ENCODE data around the gene PFKFB4.

PFKFB4 gene

DNA sequence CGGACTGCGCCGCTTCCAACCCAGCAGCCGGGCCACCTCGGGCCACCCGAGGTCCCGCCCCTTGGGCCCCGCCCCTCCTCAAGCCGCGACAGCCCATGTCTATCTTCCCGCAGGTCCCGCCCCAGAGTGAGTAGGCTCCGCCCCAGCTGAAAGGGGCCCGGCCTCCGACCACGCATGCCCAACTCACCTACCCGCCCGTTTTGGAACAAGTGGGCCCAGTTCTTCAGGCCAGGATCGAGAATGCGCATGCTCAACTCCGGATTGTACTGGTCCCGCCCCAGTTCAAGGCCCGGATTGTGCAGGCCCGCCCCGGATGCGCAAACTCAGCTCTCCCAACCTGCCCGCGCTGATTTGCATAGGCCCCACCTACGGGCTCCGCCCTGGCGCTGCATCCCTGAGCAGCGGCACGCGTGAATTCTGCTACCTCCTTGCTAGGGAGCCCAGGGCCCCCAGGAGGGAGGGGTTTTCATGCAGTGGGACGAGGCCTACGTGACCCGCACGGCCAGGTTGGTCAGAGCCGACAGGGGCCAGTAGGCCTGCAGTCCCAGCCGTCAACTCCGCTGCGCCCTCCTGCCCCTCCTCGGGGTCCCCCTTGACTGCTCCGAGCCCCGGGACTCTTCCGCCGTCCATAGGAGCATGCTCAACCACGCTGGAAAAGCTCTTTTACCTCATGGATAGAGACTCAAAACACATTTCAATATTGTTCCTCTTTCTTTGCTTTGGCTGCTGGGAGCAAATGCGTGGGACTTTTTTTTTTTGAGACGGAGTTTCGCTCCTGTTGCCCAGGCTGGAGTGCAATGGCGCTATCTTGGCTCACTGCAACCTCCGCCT is at the start of gene PFKFB4:
Gene PFKFB4, minus strand, starts transcription at position 8 of the 831 bp plus-strand sequence. CDS start 26 bp downstream, outside the sequence.
- peak; percentile 100 for DNase-seq

DNA sequence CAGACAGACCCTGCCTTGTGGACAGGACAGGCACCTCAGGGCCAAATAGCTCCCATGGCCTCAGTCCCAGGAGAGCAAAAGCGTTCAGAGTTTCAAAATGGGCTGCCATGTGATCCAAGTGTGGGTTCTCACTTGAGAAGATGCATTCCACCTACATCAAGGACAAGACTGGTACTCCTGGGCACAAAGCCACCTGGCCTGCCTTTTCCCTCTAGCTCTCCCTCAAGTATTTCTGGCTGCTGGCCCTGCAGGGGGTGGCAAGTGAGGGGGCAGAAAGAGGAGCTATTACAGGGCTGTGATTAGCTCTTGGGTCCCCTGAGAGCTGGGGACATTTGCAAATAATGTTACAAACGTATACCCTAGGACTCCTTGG is 45.0 kb upstream of the PFKFB4 start:
- no peak for DNase-seq

DNA sequence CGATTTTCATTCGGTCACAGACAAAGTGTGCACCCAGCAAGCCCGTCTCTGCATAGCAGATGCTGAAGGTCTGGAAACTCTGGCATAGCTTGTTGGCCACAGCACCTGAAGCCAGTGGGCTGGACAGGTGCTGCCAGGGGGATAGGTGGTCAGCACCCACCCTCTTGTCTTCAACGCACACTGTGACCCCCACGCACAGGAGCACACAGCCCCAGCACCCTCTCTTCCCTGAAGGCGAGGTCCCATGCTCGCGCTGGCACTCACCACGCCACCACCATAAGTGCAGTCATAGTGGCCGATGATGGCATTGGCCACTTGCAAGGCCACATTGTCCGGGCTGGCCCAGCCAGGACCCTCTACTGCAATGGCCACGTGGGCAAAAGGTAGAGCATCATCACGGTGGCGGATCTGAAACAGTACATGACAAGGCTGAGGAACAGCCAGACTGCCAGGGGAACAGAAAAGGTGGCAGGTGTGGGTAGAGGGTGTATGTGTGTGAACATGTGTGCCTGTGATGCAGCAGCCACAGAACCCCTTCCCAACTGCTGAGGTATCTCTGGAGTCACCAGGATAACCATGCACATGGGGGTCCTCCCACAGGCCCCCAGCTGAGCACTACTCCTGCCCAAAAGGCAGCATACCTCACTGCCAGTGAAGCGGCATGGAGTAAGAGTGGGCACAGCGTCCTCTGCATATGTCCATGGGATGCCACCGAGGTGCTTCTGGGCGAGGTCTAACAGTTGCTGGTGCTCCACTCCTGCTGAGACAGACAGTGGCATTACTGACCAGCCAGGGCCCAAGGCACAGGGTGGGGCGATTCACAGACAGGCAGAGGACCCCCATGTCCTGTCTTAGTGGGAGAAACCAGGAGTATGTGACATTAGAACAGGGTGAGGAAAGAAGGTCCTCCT is 44.4 kb upstream of the PFKFB4 start:
- no peak for DNase-seq

DNA sequence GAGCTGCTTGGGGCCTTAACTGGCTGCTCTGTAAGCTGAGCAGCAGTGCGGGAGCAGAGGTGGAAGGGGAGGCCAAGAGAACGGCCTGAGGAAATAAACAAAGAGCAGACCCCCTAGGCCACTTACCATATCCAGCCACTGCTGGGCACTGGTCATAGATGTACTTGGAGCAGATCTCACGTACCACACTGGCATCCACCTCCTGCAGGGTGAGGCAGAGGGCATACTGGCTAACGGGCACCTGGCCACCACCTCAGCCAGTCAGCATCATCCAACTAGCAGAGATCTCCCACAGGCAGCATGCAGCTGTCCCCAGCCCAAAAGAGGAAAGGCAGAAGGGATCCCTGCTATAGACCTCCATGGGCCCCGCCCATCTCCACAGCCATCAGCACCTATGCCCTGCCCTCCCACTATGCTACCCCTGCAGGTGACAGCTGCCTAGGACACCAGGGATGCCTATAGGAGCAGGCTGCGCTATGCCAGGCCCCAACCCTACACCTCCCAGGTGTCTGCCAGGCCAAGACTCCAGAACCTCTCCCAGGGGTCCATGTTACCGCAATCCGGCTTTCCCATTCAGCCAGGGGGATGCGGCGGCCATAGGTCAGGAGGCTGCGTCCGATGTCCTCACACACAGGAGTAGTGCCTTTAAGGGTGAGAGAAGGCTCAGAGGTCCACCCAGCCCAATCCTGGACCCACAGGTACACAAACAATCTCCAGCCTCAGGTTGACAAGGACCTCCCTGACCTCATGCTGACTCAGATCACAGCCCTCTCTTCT is 43.1 kb upstream of the PFKFB4 start:
- no peak for DNase-seq

DNA sequence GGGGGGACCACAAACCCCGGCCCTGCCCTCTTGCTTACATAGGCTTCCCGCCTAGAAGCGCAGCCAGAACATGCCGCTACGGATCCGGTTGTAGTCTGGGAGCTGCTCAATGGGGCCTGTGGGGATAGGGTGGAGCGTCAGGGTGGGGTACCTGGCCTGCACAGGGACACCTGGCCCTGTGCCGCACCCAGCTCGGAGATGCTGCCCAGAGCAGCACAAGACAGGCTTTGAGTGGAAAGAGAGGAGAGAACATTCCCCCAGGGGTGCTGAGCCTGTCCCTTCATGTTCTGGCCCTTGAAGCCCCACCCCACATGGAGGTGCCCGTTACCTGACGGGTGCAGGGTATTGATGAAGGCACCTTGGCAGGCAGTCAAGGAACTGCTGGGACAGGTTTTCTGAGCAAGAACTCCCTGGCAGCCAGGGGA is 42.5 kb upstream of the PFKFB4 start:
- DNase-seq: no peak

DNA sequence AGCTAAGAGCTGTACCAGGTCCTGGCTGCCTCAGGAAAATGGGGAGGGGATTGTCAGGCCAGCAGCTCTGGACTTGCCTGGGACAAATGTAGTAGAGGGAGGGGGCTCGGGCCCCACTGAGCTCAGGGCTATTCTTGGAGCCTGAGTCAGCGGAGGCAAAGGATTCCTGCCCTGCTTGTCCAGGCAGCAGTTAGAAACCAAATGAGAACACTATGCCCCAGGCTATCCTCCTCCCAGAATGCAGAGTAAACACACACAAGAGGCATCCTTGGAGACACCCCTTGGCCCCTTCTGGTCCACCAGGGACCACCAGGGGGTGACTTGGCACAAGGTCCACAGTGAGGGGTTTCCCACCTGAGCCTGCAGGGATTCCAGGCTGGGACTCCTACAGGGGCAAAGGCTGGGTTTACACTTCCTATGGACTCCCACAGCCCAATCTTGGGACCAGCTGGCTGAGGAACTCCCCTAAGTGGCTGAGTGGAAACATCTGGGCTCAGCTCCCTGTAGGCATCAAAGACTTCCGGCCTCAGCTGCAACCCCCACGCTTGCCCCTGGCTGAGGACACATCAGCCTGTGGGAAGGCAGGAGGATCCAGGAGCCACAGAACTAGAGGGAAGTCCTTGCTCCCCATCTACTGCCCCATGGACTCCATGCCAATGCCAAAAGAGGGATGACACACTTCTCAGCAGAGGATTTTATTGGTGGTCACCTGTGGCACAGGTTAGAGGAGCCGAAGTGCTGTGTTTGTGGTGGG is 41.9 kb upstream of the PFKFB4 start:
- peak; percentile 61 for DNase-seq

DNA sequence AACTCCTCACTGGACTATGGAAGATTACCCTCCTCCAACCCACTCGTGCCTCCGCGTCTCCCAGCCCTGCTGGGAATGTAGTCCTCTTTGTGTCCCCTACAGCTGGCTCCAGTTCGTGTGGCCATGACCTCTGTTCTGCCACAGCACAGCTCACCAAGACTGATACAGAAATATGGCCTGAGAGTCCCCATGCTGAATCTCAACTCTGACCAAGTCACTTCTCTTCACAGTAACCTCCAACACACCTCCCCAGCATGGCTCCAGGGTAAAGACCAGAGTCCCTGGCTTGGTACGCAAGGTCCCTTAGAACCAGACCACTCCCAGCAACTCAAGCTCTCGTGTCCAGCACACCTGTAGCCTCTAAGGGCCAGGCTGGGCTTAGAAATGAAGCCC is 40.8 kb upstream of the PFKFB4 start:
- DNase-seq: no peak

DNA sequence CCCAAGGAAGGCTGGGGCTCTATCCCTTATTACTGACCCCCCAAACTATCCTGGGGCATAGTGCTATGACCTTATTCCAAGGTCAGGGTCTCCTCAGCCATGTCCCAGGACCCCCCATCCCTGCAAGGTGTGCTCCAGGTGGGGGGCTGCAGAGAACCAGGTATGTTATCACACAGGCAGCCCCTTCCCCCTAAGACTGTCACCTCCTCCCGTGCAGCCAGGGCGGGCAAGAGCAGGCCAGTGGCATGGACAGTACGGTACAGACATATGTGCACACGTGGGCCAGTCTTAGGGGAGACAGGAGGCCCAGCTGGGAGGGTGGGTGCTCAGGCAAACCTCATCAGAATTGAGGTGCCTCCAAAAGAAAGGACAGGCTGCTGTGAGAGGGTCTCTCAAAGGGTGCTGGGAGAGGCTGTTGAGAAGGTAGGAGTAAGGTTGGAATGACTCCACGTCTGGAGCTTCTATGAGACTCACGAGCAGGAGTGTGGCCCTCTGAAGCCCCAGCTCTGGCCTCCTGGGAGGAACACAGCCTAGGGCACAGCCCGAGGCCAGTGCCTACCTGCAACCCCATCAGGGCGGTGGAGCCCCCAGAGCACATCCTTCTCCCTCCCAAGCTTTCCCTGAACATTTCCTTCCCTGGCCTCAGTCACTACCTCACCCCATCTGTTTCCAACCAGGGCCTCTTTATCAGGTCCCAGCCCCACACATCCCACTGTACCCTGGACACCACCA is 40.2 kb upstream of the PFKFB4 start:
- DNase-seq: no peak

DNA sequence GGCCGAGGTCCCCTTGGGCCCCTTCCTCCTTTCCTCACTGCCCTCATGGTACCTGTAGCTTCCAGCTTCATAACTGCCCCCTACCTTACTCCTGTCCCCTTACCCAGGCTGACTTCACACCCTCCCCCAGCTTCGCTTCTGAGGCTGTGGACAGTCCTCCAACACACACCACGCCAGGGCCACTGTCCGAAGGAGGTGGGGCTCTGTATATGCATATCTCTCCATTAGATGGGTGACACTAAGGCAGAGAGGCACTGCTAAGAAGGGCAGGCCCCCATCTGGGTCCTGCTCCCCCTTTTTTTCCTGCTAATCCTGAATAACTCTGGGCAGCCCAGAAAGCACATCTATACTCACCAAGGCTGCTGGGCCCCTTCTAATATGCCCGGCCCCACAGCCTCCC is 39.6 kb upstream of the PFKFB4 start:
- DNase-seq: no peak

DNA sequence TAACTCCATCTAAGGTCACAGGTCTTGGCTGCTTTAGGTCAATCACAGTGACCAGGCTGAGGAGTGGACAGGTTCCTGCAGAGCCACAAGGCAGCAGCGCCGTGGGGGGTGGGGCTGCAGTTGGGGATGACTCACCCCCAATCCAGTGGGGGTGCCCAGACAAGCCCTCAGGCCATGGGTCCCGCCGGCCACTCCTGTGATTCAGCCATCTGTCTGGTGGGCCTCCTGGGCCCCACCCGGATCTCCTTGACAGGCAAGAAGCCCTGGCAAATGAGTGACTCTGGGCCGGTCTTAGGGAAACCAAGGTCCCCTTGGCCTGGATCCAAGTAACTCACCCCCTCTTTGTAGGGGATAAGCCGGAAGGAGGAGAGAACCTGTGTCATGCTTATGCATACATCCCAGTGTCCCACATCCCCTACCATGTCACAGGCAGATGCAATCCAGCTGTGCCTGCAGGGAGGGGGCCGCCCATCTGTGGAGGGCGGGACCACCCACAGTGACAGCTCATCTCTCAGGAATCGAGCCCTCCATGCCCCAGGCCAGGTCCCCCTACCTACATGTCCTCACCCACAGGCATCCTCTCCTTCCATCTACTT is 39.0 kb upstream of the PFKFB4 start:
- no peak for DNase-seq

DNA sequence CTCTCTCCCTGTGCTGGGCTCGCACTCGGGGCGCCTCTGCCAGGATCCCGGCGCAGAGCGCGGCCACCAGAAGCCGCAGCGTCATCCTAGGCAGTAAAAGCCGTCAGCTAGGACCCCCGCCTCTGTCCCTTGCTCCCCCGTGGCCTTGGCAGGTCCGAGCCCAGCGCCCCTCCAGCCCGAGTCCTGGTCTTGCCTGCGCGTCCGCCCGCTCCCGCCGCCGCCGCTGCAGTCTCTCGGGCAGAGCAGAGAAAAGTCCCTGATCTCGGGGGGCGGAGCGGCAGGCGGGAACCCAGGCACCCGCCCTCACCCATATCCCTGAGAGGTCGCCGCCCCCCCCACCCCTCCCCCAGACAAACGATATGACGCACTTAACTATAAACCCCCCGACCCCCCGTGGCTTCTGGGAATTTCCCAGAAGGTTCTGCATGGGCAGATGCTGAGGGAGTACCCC is 38.5 kb upstream of the PFKFB4 start, which contains the start of gene COL7A1:
Gene COL7A1, minus strand, starts transcription at position 255 of the 451 bp plus-strand sequence. Its CDS starts 170 bp downstream, at position 85.
- no peak for DNase-seq

DNA sequence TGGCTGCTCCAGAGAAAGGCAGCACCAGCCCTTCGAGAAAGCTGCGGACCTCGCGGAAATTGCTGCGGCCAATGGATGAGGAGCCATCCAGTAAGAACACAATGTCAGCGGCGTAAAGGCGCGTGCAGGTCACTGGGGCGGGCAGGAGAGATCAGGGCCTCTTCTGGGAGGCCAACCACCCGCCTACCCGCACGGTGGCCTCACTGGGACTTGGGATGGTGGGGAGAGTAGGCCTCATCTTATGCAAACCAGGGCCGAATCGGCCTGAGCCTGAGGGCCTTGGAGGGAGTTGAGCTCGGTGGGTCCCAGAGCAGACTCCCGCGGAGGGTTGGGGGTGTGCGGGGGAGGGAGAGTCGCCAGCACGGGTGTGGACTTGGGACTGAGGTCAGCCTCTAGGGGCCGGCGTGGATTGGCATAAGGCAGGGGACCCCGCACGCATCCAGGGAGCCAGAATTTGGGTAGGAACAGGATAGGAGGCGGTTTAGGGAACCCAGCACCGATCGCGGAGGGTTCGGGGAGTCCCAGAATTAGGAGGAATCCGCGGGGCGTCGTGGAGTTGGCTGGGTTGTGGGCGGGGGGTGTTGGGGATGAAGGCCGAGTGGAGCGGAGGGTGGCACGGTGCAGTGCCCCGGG is 37.9 kb upstream of the PFKFB4 start:
- no peak for DNase-seq

DNA sequence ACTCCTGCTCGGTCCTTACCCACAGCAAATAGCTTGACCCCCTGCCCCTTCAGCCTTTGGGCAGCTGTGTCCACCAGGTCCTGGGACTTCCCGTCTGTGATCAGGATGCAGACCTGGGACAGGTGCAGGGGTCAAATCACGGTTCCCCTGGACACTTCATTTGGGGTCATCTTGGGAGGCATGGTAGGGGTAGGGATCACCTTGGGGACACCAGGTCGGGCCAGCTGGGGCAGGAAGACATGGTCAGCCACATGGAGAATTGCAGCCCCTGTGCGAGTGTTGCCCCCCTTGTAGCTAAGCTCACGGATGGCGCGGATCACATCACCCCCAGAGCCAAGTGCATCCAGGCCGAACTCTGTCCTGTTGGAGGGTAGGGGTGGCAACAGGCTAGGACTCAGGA is 36.7 kb upstream of the PFKFB4 start:
- DNase-seq: no peak

DNA sequence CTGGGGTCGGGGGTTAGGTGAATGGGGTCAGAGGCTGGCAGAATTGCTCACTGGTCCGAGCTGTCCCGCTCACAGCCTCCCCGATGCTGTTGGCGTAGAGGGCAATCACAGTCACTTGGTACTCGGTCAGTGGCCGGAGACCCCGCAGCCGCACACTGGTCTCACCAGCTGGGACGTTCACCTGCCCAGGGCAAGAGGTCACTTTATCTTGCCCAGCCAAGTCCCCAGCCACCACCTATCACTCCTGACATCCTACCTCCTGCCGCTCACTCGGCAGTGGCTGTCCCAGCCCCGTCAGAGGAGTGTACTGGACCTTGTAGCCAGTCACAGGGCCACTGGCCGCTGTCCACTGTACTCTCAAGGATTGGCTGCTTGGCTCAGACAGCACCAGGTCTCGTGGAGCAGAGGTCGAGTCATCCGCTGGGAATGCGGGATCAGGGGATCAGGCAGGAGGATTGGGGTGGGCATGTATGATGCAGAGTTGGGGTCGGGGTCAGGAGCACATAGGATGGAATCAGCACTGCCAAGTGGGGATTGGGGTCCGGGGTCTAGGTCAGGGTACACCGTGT is 36.0 kb upstream of the PFKFB4 start:
- DNase-seq: no peak

DNA sequence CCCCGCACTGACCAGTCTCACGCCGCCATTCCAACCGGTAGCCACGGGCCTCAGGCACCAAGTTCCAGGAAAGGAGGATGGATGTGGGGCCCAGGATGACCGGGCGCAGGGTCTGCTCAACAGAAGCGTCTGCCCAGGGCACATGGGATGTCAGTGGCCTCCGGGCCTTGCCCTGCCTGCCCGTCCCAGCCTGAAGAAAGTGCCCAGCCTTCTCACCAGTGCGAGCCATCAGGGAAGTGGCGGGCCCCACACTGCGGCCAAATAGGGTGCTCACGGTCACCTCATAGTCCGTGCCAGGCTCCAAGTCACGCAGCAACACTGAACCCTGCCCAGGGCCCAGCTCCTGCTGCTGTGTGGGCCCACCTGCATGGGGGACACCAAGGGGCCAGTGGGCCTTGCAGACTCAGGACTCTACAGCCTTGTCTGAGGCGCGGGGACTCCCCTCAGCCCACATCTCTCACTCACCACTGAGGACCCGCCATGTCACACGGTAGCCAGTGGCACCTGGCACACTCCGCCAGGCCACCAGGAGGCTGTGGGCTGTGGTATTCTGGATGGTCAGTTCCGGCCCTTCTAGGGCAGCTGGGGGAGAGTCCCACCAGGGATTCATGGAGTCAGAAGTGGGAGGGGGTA is 35.4 kb upstream of the PFKFB4 start:
- DNase-seq: no peak

DNA sequence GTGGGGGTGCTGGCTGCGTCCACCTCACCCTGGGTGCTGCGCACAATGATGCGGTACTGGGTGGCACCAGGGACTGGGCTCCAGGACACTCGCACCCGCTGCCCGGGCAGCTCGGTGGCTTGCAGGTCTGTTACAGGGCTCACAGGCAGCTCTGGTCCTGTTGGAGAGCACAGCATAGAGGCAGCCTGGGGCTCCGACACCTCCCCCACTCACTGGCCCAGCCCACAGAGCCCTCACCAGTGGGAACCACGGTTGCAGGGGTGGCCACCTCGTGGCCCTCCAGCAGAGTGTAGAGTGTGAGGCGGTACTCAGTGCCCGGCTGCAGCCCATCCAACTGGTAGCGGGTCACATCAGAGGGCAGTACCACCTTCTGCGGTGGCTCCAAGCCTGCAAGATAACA is 34.8 kb upstream of the PFKFB4 start:
- no peak for DNase-seq

DNA sequence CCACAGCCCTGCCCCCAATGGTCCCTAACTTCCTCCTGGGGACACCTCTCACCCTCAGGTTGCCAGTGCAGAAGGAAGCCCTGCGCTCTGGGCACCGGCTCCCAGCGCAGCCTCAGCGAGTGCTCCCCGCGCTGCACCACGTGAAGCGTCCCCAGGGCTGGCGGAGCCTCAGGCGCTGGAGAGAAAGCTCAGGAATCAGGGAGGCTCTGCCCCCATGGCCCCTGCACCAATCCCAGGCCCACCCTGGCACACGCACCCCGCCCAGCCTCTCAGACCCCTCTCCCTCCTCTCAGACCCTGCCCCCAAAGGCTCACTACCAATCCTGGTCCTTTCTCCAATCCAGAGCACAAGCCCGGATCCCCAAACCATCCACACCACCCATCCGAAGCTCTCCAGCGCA is 31.6 kb upstream of the PFKFB4 start:
- no peak for DNase-seq

DNA sequence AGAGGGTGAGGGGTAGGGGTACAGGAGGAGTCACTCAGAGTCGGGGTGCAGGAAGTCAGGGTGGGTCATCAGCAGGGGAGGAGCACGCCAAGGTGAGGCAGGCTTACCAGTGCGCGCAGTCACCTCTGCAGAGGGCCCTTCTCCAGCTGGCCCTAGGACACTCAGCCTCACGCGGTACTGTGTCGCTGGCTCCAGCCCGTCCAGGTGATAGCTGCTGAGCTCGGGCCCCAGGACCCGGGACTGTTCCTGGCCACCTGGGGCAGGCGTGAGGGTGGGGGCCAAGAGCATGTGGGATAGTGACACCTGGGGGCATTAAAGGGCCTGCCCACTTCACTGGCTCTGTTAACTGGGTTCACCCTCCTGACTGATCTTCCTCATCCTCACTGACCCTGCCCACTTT is 31.1 kb upstream of the PFKFB4 start:
- DNase-seq: no peak

DNA sequence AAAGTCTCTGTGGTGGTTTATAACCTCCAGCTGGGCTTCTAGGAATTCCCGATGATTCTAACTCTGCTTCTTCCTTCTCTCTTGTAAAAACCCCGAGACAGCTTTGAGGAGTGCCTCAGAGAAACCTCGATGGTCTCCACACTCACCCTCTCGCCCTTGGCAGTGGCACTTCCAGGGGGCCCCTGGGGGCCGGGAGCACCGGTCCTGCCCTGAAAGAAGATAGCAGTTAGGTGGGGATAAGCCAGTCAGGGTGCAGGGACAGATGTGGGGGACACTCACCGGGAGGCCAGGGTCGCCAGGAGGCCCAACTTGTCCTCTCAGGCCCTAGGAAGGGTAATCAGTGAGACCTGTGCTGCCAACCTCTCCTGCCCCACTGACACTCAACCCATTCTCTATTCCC is 28.8 kb upstream of the PFKFB4 start:
- DNase-seq: no peak

DNA sequence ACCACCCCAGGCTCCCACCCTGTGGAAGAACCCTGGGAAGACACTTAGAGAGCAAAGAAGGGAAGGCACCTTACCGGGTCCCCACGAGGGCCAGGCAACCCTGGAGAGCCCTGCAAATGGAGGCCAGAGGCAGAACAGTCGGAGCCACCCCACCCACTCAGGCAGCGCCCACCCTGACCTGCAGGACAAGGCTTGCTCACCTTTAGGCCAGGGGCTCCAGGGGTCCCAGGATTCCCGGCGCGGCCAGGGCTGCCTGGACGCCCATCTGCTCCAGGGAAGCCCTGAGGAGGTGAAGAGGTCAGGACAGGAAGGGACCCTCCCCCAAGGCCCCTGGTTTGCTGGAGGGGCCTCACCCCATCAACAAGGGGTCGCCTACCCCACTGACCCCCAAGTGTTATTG is 28.2 kb upstream of the PFKFB4 start:
- no peak for DNase-seq

All from femur (tissue), 1 donor.